Pancreas (tissue), 10 donors: ENCODE measurements around the gene C10orf67. TPM values are rescaled to one million over a fixed set of nuclear protein-coding genes. Genes with fewer than 3 reads are reported as not detected.
"Not testable (repeated sequence)": the region's sequence is repeated elsewhere in the genome, so short reads cannot be mapped to it uniquely, and the experiment has no call there.

Source experiments
- ATAC-seq, 4 donors: fragments of 200-7000 bp; cut with Tn5 transposase; one replicate each; pipeline versions ENCODE4 v1.8.0 to v1.9.1; 2020; ENCODE audit warnings: mild to moderate bottlenecking in 4 of 4, moderate library complexity in 4 of 4
- DNase-seq, 6 donors: peaks; one replicate each; pipeline ENCODE4 v3.0.0-alpha.2; 2020
- FAIRE-seq: peaks from 2 replicates; lab custom pipeline; 2012; peaks lifted over from hg19 to GRCh38; lab: Jason Lieb, UNC
- H3K27ac ChIP-seq, 4 donors: fragments of 200-600 bp; sonication (generic); 1 replicate in 3 of 4; 2 replicates in 1 of 4; pipeline versions ENCODE4 v1.5.0 to v1.8.0; 2020
- H3K27me3 ChIP-seq, 4 donors: fragments of 200-600 bp; one replicate each; pipeline ENCODE4 v1.8.0; 2021
- H3K36me3 ChIP-seq, 3 donors: fragments of 200-600 bp; sonication (generic) in 1 of 3; one replicate each; pipeline versions ENCODE4 v1.5.0 to v1.8.0; 2020 to 2021
- H3K4me1 ChIP-seq, 3 donors: fragments of 200-600 bp; one replicate each; pipeline ENCODE4 v1.8.0; 2021
- H3K4me3 ChIP-seq, 4 donors: fragments of 200-600 bp; sonication (generic) in 2 of 4; one replicate each; pipeline versions ENCODE4 v1.5.0 to v1.8.0; 2020 to 2021
- H3K9me3 ChIP-seq, 4 donors: fragments of 200-600 bp; one replicate each; pipeline ENCODE4 v1.8.0; 2021
- CTCF ChIP-seq, 4 donors: fragments of 200-600 bp; sonication (generic) in 3 of 4; IDR thresholded peaks; one replicate each; pipeline versions ENCODE4 v1.5.0 to v1.8.0; 2021; ENCODE audit warnings: antibody characterized with exemption in 4 of 4
- WGBS, 2 donors: extraction: QIAGEN DNeasy Blood & Tissue Kit; methylation state at CpG; one replicate each; pipeline ENCODE4 v1.1.7; 2013; 5-methylcytosine and 5-hydroxymethylcytosine counted together
- intact Hi-C, 3 donors: fragments of 100-400 bp; cut with DNase I; formaldehyde crosslinking; loops; one replicate each; pipeline versions ENCODE4 v1.11.1 to v1.14.2; 2022
- polyA plus RNA-seq, 2 donors: library from polyadenylated mRNA; stranded (reverse); fragments of 200-250 nt; gene quantifications; one replicate each; pipeline ENCODE4 v1.2.3, GENCODE V29; 2013
- total RNA-seq, 6 donors: library from RNA; stranded (reverse); fragmentation: NEBNext Ultra II Directional in 4 of 6; extraction: Animal tissue kit (Norgen Biotek cat#: 25700) in 4 of 6; gene quantifications; one replicate each; pipeline versions ENCODE4 v1.2.1 to v1.2.4, GENCODE V29; 2021 to 2023
- donor health status: healthy with polysubstance abuse.
- donor health status: DM: no; HTN: no; CAD: no; lungs with moderate emphysema.
- donor health status: DM: no; HTN: no; CAD: no.
- donor health status: control.
- donor health status: control.
- donor health status: Bipolar disorder and iron deficiency.
- donor health status: DM: yes; HTN: yes; CAD: no.
- donor health status: DM: no; HTN: no; CAD: no.
- donor health status: DM: no; HTN: no; CAD: no.
- donor health status: DM: yes; HTN: yes; CAD: no.

The C10orf67 gene
- total and polyA plus RNA-seq, 8 donors: 0.02 to 0.16 (median 0.08) TPM; not detected in 3

GRCh38 chr10:23367896-23368595, 23.4 kb upstream of the C10orf67 start:
- Histone ChIP-seq H3K36me3 (no peaks in the 10 kb centered on the region), H3K4me3 (no peak overlapping the region), H3K27ac (no peak overlapping the region), H3K4me1 (no peaks in the 10 kb centered on the region), H3K9me3 (no peaks in the 10 kb centered on the region), H3K27me3 (no peaks in the 10 kb centered on the region)
- no peak for TF ChIP-seq CTCF (IDR thresholded peaks at IDR 0.05)
- no peak for ATAC-seq
- DNase-seq: no peak
- no peak for FAIRE-seq
- intact Hi-C loops: no loop called here
- WGBS, 2 donors: 80 to 84% methylated on average over 6 of the region's 6 CpGs

- H3K4me1 ChIP-seq, H3K4me3 ChIP-seq, H3K27ac ChIP-seq, ATAC-seq, H3K9me3 ChIP-seq, DNase-seq, H3K36me3 ChIP-seq, FAIRE-seq, H3K27me3 ChIP-seq, intact Hi-C loops: not testable (repeated sequence)
- 82 to 91% methylated on average over 4 of the region's 4 CpGs for WGBS, 2 donors
Observed at GRCh38 chr10:23365417-23366030, 20.9 kb upstream of the C10orf67 start.

- TF ChIP-seq CTCF (IDR thresholded peaks at IDR 0.05): no peak
- Histone ChIP-seq H3K27ac (no peak overlapping the region), H3K9me3 (no peaks in the 10 kb centered on the region), H3K4me1 (no peaks in the 10 kb centered on the region), H3K36me3 (no peaks in the 10 kb centered on the region), H3K27me3 (no peaks in the 10 kb centered on the region), H3K4me3 (no peak overlapping the region)
- no peak for FAIRE-seq
- no peak for DNase-seq
- ATAC-seq: no peak
- 65 to 70% methylated on average over 5 of the region's 5 CpGs for WGBS, 2 donors
- intact Hi-C loops: no loop called here
Observed at GRCh38 chr10:23364378-23364777, 19.8 kb upstream of the C10orf67 start.

- Histone ChIP-seq H3K27ac (no peak overlapping the region), H3K4me1 (no peaks in the 10 kb centered on the region), H3K36me3 (no peaks in the 10 kb centered on the region), H3K4me3 (no peak overlapping the region), H3K27me3 (no peaks in the 10 kb centered on the region), H3K9me3 (no peaks in the 10 kb centered on the region)
- ATAC-seq: no peak
- 84 to 88% methylated on average over 5 of the region's 5 CpGs for whole genome bisulfite sequencing, 2 donors
- TF ChIP-seq CTCF (IDR thresholded peaks at IDR 0.05): no peak
- no peak for FAIRE-seq
- intact Hi-C loops: no loop called here
- DNase-seq: no peak
Observed at GRCh38 chr10:23363793-23364135, 19.2 kb upstream of the C10orf67 start.

- Histone ChIP-seq H3K9me3 (no peaks in the 10 kb centered on the region), H3K27me3 (no peaks in the 10 kb centered on the region), H3K27ac (no peak overlapping the region), H3K4me3 (no peak overlapping the region), H3K4me1 (no peaks in the 10 kb centered on the region), H3K36me3 (no peaks in the 10 kb centered on the region)
- intact Hi-C loops: no loop called here
- 72 to 80% methylated on average over 9 of the region's 9 CpGs for WGBS, 2 donors
- no peak for TF ChIP-seq CTCF (IDR thresholded peaks at IDR 0.05)
- FAIRE-seq (no peak), ATAC-seq (no peak), DNase-seq (no peak)
Observed at GRCh38 chr10:23362879-23363792, 18.5 kb upstream of the C10orf67 start.
